K562 (cell line): ENCODE results near the gene FAM193A. TPM values are rescaled to one million over a fixed set of nuclear protein-coding genes. Genes with fewer than 3 reads are reported as not detected.
A peak's percentile ranks its signal among the peaks of the same experiment; 100 is the strongest.

Experiments used
- ATAC-seq: fragments of 200-7000 bp; cut with Tn5 transposase; 3 replicates; pipeline ENCODE4 v1.9.1; 2020; ENCODE audit warnings: moderate library complexity
- BruUV-seq: library from RNA; stranded (reverse); fragments of 400-500 nt; replicated peaks from 2 replicates; lab custom pipeline; 2021; lab: Mats Ljungman, UMichigan
- CTCF ChIA-PET: fragments of 300-600 bp; formaldehyde crosslinking; extraction: SDS; loops from one replicate; lab custom pipeline; 2021; ENCODE audit warnings: low intra/inter-chr PET ratio; lab: Yijun Ruan, JAX
- POLR2A ChIA-PET: fragments of 300-600, 350-650 bp; sonication (Branson Sonifier 250); formaldehyde crosslinking; extraction: SDS; loops from one replicate; lab custom pipeline; 2021; ENCODE audit warnings: antibody characterized with exemption, inconsistent platforms; lab: Yijun Ruan, JAX
- DNase-seq, 4 experiments: peaks; one replicate each; pipeline versions ENCODE4 v3.0.0 to v3.0.0-alpha.2; 2011 to 2018; ENCODE audit warnings: low spot score in 3 of 4, mixed read lengths in 3 of 4; ENCODE audit errors: extremely low read depth in 1 of 4
- FAIRE-seq: peaks from 2 replicates; lab custom pipeline; 2011; peaks lifted over from hg19 to GRCh38; lab: Jason Lieb, UNC
- H2AFZ ChIP-seq: 2 replicates; pipeline ENCODE4 v1.6.0; 2011; ENCODE audit warnings: low read depth, low read length, control low read depth, inconsistent platforms
- H3K27ac ChIP-seq: fragments of 200-600 bp; 3 replicates; pipeline ENCODE4 v1.8.0; 2011; ENCODE audit warnings: low read depth, mild to moderate bottlenecking, control low read depth, inconsistent platforms, low read length, moderate library complexity, mixed read lengths; ENCODE audit errors: extremely low read depth
- H3K27me3 ChIP-seq, 2 experiments: fragments of 300-600 bp in 1 of 2; 2 replicates in 1 of 2; 3 replicates in 1 of 2; pipeline versions ENCODE4 v1.6.0 to v1.8.0; 2011; ENCODE audit warnings: inconsistent platforms in 2 of 2, low read length in 2 of 2, mild to moderate bottlenecking in 1 of 2, mixed read lengths in 1 of 2, moderate library complexity in 1 of 2; ENCODE audit not compliant: control insufficient read depth in 2 of 2, insufficient read depth in 2 of 2
- H3K36me3 ChIP-seq: fragments of 300-600 bp; 3 replicates; pipeline ENCODE4 v1.8.0; 2011; ENCODE audit warnings: mild to moderate bottlenecking, low read length, inconsistent platforms; ENCODE audit not compliant: control insufficient read depth, insufficient read depth
- H3K4me1 ChIP-seq, 2 experiments: fragments of 200-600 bp in 1 of 2; replicated peaks in 1 of 2; 2 replicates in 1 of 2; 3 replicates in 1 of 2; pipeline versions ENCODE4 v1.5.1 to v1.8.0; 2011; ENCODE audit warnings: inconsistent platforms in 2 of 2, low read length in 2 of 2, mild to moderate bottlenecking in 1 of 2, mixed read lengths in 1 of 2, moderate library complexity in 1 of 2; ENCODE audit not compliant: control insufficient read depth in 2 of 2, insufficient read depth in 2 of 2
- H3K4me2 ChIP-seq: 2 replicates; pipeline ENCODE4 v1.6.1; 2011; ENCODE audit warnings: low read length, control low read depth, inconsistent platforms, mixed read lengths; ENCODE audit not compliant: insufficient read depth
- H3K4me3 ChIP-seq: fragments of 200-600 bp; sonication (generic), shearing (Covaris generic); 2 replicates; pipeline ENCODE4 v1.5.1; 2016; ENCODE audit warnings: control low read depth, inconsistent platforms
- H3K79me2 ChIP-seq: fragments of 200-600 bp; 3 replicates; pipeline ENCODE4 v1.8.0; 2011; ENCODE audit warnings: low read length, inconsistent platforms; ENCODE audit not compliant: control insufficient read depth, insufficient read depth
- H3K9ac ChIP-seq, 2 experiments: 2 replicates each; pipeline versions ENCODE4 v1.6.0 to v1.6.1; 2011; ENCODE audit warnings: low read depth in 2 of 2, low read length in 2 of 2, control low read depth in 1 of 2, inconsistent platforms in 1 of 2, mild to moderate bottlenecking in 1 of 2, mixed read lengths in 1 of 2; ENCODE audit not compliant: insufficient read depth in 1 of 2
- H3K9me1 ChIP-seq: one replicate; pipeline ENCODE4 v1.6.0; 2011; ENCODE audit warnings: inconsistent platforms, mild to moderate bottlenecking, low read length, moderate library complexity; ENCODE audit not compliant: control insufficient read depth, insufficient read depth
- H3K9me3 ChIP-seq: replicated peaks from 2 replicates; pipeline ENCODE4 v1.5.1; 2011; ENCODE audit warnings: low read depth, low read length, inconsistent platforms; ENCODE audit not compliant: control insufficient read depth, insufficient read depth
- H4K20me1 ChIP-seq: replicated peaks from 2 replicates; pipeline ENCODE4 v1.6.1; 2011; ENCODE audit warnings: low read length, inconsistent platforms, mixed read lengths; ENCODE audit not compliant: control insufficient read depth, insufficient read depth
- EGR1 ChIP-seq: fragments of 450-650 bp; conservative IDR thresholded peaks from 2 replicates; pipeline ENCODE4 v1.6.1; 2017; ENCODE audit warnings: mild to moderate bottlenecking
- HDAC2 ChIP-seq: fragments of 450-650 bp; IDR thresholded peaks from 2 replicates; pipeline ENCODE4 v1.6.1; 2016; ENCODE audit warnings: mild to moderate bottlenecking
- KAT7 ChIP-seq: sonication (generic); formaldehyde crosslinking; IDR thresholded peaks from 2 replicates; pipeline ENCODE4 v1.8.0; 2022; ENCODE audit warnings: missing genetic modification reagents, mild to moderate bottlenecking, borderline replicate concordance
- KLF1 ChIP-seq: fragments of 450-650 bp; IDR thresholded peaks from 2 replicates; pipeline ENCODE4 v1.6.1; 2016; ENCODE audit warnings: missing genetic modification characterization, missing compliant biosample characterization
- MNT ChIP-seq, 2 experiments: fragments of 450-650 bp; conservative IDR thresholded peaks; 2 replicates each; pipeline ENCODE4 v1.6.1; 2017; ENCODE audit warnings: mild to moderate bottlenecking in 2 of 2, moderate library complexity in 2 of 2
- RBBP5 ChIP-seq: fragments of 200-600 bp; sonication (generic); IDR thresholded peaks from 2 replicates; pipeline ENCODE4 v1.6.1; 2012; ENCODE audit warnings: borderline replicate concordance, mild to moderate bottlenecking, low read length, control low read depth, inconsistent platforms; ENCODE audit not compliant: insufficient read depth, poor library complexity, severe bottlenecking
- RBM17 ChIP-seq: fragments of 200-400 bp; formaldehyde crosslinking; IDR thresholded peaks from 2 replicates; pipeline ENCODE4 v1.6.1; 2017; ENCODE audit warnings: low read depth, mild to moderate bottlenecking, low read length, borderline replicate concordance
- REST ChIP-seq, 2 experiments: fragments of 450-650 bp; formaldehyde crosslinking in 1 of 2; IDR thresholded peaks; 2 replicates each; pipeline versions ENCODE4 v1.4.0 to v1.6.1; 2014 to 2020; ENCODE audit warnings: mild to moderate bottlenecking in 2 of 2, borderline replicate concordance in 1 of 2, low read depth in 1 of 2
- SNIP1 ChIP-seq: fragments of 450-650 bp; IDR thresholded peaks from 2 replicates; pipeline ENCODE4 v1.7.1; 2017; ENCODE audit warnings: low read depth, mild to moderate bottlenecking
- ZNF436 ChIP-seq: fragments of 250-450, 450-650 bp; sonication (Bioruptor Pico); formaldehyde crosslinking; IDR thresholded peaks from 2 replicates; pipeline ENCODE4 v1.7.0; 2020; ENCODE audit warnings: mild to moderate bottlenecking
- WGBS: fragments of 100-300 bp; shearing (Covaris generic); methylation state at CpG from one replicate; pipeline ENCODE4 v1.1.6; 2016; ENCODE audit warnings: low coverage, mixed read lengths; ENCODE audit not compliant: insufficient coverage; ENCODE audit errors: missing lambda C conversion rate; 5-methylcytosine and 5-hydroxymethylcytosine counted together
- in situ Hi-C: fragments of 300-500 bp; cut with MboI; formaldehyde crosslinking; loops from 4 replicates; pipeline ENCODE4 v1.15.0; 2018; ENCODE audit warnings: inconsistent platforms, mixed read lengths
- intact Hi-C: fragments of 100-400 bp; cut with micrococcal nuclease; formaldehyde crosslinking; loops from 2 replicates; pipeline ENCODE4 v1.14.2; 2022
- polyA plus RNA-seq, 8 experiments: library from polyadenylated mRNA; depleted of rRNA in 4 of 8; stranded (reverse) in 5 of 8; unstranded in 3 of 8; fragments of >200 nt; fragmentation: Nextera tagmentation in 2 of 8; fragmentation: Illumina TruSeq in 1 of 8; extraction: Ambion mirVana in 2 of 8; extraction: Trizol in 1 of 8; gene quantifications; 2 replicates each; pipeline versions ENCODE4 v1.2.1 to v1.2.3, GENCODE V29; 2011 to 2014; ENCODE audit warnings: inconsistent platforms in 1 of 8, missing spikeins in 1 of 8
- total RNA-seq, 7 experiments: library from RNA; depleted of rRNA in 6 of 7; stranded (reverse); fragments of >200 nt in 6 of 7; fragmentation: Illumina TruSeq in 2 of 7; extraction: Trizol in 2 of 7; gene quantifications; 2 replicates each; pipeline versions ENCODE4 v1.2.1 to v1.2.3, GENCODE V29; 2011 to 2021; ENCODE audit warnings: low replicate concordance in 1 of 7
- TF ChIP-seq, protein P1 (sequence below): conservative IDR thresholded peaks from 2 replicates; pipeline ENCODE4 v1.6.1; 2011; ENCODE audit warnings: low read depth, mild to moderate bottlenecking, low read length; ENCODE audit not compliant: control insufficient read depth

Gene FAM193A
- total and polyA plus RNA-seq, 9 of the 15 experiments (the other 6 are each of a cell fraction or from before 2014, with no cell fraction given), result 0.46 to 24.6 (median 9.6) TPM

GRCh38 chr4:2591189-2591588, 54.7 kb downstream of the FAM193A start:
- 8% methylated on average over 8 of the region's 8 CpGs for WGBS
- Histone ChIP-seq H4K20me1 (peaks cover 69% of the 10 kb centered on the region), H3K9ac (peak overlapping the region in 1 of 2 experiments; percentile 84; a peak in 2 of 4 replicates), H3K4me1 (peaks cover 20 to 30% of the 10 kb centered on the region in 2 experiments; a peak in 4 of 5 replicates), H3K27ac (peak overlapping the region; percentile 66), H3K79me2 (peaks cover 95% of the 10 kb centered on the region), H3K4me2 (peak overlapping the region; percentile 63), H3K9me1 (peaks cover 9% of the 10 kb centered on the region), H3K27me3 (no peaks in the 10 kb centered on the region), H3K36me3 (peaks cover 5% of the 10 kb centered on the region; the same call in 2 of the 3 replicates), H2AFZ (no peak overlapping the region; the same call in 1 of the 2 replicates), H3K4me3 (no peak overlapping the region), H3K9me3 (no peaks in the 10 kb centered on the region)
- in situ Hi-C loops (no loop called here), intact Hi-C loops (no loop called here)
- POLR2A ChIA-PET, result no interaction called here
- ATAC-seq (peak; percentile 83), DNase-seq (peak in 2 of 4 experiments; percentile 60 to 68), FAIRE-seq (peak; percentile 84)
- BruUV-seq, result no TSS peak
- CTCF ChIA-PET, result no interaction called here
- TF ChIP-seq REST (IDR thresholded peaks at IDR 0.05; ENCODE audit: borderline replicate concordance) (peak; percentile 30; the same call in 1 of the 2 replicates), REST (CRISPR knock-in tag; IDR thresholded peaks at IDR 0.05; ENCODE audit: low read depth) (no peak), HDAC2 (0 out of 2 replicates have a peak, but pooled peaks have one; percentile 40), KLF1 (tag) (peak; percentile 61; the same call in 1 of the 2 replicates), MNT (conservative IDR thresholded peaks at IDR 0.05) (peak in 1 of 2 experiments; percentile 68; a peak in 2 of 4 replicates), RBM17 (no peak), KAT7 (CRISPR knock-in tag) (no peak), ZNF436 (CRISPR knock-in tag) (no peak), SNIP1 (no peak), RBBP5 (peak; percentile 57), EGR1 (no peak)
- TF ChIP-seq, protein P1, sequence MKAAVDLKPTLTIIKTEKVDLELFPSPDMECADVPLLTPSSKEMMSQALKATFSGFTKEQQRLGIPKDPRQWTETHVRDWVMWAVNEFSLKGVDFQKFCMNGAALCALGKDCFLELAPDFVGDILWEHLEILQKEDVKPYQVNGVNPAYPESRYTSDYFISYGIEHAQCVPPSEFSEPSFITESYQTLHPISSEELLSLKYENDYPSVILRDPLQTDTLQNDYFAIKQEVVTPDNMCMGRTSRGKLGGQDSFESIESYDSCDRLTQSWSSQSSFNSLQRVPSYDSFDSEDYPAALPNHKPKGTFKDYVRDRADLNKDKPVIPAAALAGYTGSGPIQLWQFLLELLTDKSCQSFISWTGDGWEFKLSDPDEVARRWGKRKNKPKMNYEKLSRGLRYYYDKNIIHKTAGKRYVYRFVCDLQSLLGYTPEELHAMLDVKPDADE, result no peak
